SK-N-SH (cell line): Measurements from ENCODE around the gene FBXL2. TPM values are rescaled to one million over a fixed set of nuclear protein-coding genes. Genes with fewer than 3 reads are reported as not detected.

Experiments used
- CTCF ChIA-PET: fragments of 300-600, 350-600 bp; formaldehyde crosslinking; extraction: SDS; loops from one replicate; lab custom pipeline; 2021; lab: Yijun Ruan, JAX
- POLR2A ChIA-PET: fragments of 350-600 bp; sonication (Branson Sonifier 250); formaldehyde crosslinking; extraction: SDS; loops from one replicate; lab custom pipeline; 2020; ENCODE audit warnings: antibody characterized with exemption, inconsistent platforms; lab: Yijun Ruan, JAX
- DNase-seq: peaks from one replicate; pipeline ENCODE4 v3.0.0; 2012
- H2AFZ ChIP-seq: fragments of 200-600 bp; sonication (generic); 2 replicates; pipeline ENCODE4 v1.8.1; 2016; ENCODE audit warnings: antibody characterized with exemption, mild to moderate bottlenecking, low read depth
- H3F3A ChIP-seq: fragments of 200-600 bp; sonication (generic); replicated peaks from 2 replicates; pipeline ENCODE3; 2016; ENCODE audit warnings: antibody characterized with exemption, mild to moderate bottlenecking; ENCODE audit not compliant: insufficient read depth
- H3K27ac ChIP-seq, 2 experiments: fragments of 200-500 bp in 1 of 2; fragments of 200-600 bp in 1 of 2; sonication (Bioruptor generic) in 1 of 2; sonication (generic), shearing (Covaris generic) in 1 of 2; 2 replicates each; pipeline versions ENCODE4 v1.5.1 to v1.6.1; 2014 to 2016; ENCODE audit warnings: low read depth in 2 of 2, inconsistent platforms in 1 of 2, low read length in 1 of 2, mild to moderate bottlenecking in 1 of 2, mixed read lengths in 1 of 2
- H3K27me3 ChIP-seq: fragments of 200-600 bp; sonication (generic), shearing (Covaris generic); 2 replicates; pipeline ENCODE4 v1.6.1; 2016; ENCODE audit warnings: mixed run types; ENCODE audit not compliant: insufficient read depth
- H3K36me3 ChIP-seq, 2 experiments: fragments of 200-500 bp in 1 of 2; fragments of 200-600 bp in 1 of 2; sonication (Bioruptor generic) in 1 of 2; sonication (generic) in 1 of 2; replicated peaks in 1 of 2; 2 replicates each; pipeline versions ENCODE3 to v1.5.1; 2014 to 2016; ENCODE audit warnings: low read length in 1 of 2, mild to moderate bottlenecking in 1 of 2; ENCODE audit not compliant: insufficient read depth in 2 of 2, control insufficient read depth in 1 of 2
- H3K4me1 ChIP-seq, 2 experiments: fragments of 200-500 bp in 1 of 2; fragments of 200-600 bp in 1 of 2; sonication (Bioruptor generic) in 1 of 2; sonication (generic), shearing (Covaris generic) in 1 of 2; 2 replicates each; pipeline versions ENCODE4 v1.5.1 to v1.6.1; 2014 to 2016; ENCODE audit warnings: low read depth in 1 of 2, low read length in 1 of 2, mixed run types in 1 of 2; ENCODE audit not compliant: insufficient read depth in 2 of 2, control insufficient read depth in 1 of 2
- H3K4me2 ChIP-seq: fragments of 200-600 bp; sonication (generic), shearing (Covaris generic); 2 replicates; pipeline ENCODE4 v1.6.1; 2017; ENCODE audit warnings: mixed run types
- H3K4me3 ChIP-seq, 2 experiments: fragments of 200-500 bp in 1 of 2; fragments of 200-600 bp in 1 of 2; sonication (Bioruptor generic) in 1 of 2; sonication (generic), shearing (Covaris generic) in 1 of 2; 2 replicates each; pipeline versions ENCODE4 v1.5.1 to v1.8.1; 2014 to 2016; ENCODE audit warnings: low read depth in 2 of 2, inconsistent platforms in 1 of 2, low read length in 1 of 2, mild to moderate bottlenecking in 1 of 2, mixed read lengths in 1 of 2, moderate library complexity in 1 of 2
- H3K79me2 ChIP-seq: fragments of 200-600 bp; sonication (generic); 2 replicates; pipeline ENCODE4 v1.8.1; 2017; ENCODE audit warnings: mild to moderate bottlenecking; ENCODE audit not compliant: insufficient read depth
- H3K9ac ChIP-seq: fragments of 200-600 bp; sonication (generic); 2 replicates; pipeline ENCODE4 v1.6.1; 2017; ENCODE audit warnings: mixed run types
- H3K9me2 ChIP-seq: fragments of 200-600 bp; sonication (generic); 2 replicates; pipeline ENCODE4 v1.6.1; 2017; ENCODE audit warnings: mixed run types
- H3K9me3 ChIP-seq: fragments of 200-600 bp; sonication (generic); 2 replicates; pipeline ENCODE4 v1.6.1; 2017; ENCODE audit warnings: mixed run types, mild to moderate bottlenecking, moderate library complexity
- H4K20me1 ChIP-seq: fragments of 200-600 bp; sonication (generic); 2 replicates; pipeline ENCODE4 v1.6.1; 2017; ENCODE audit warnings: mild to moderate bottlenecking, mixed run types; ENCODE audit not compliant: insufficient read depth
- CHD2 ChIP-seq: fragments of 150-350 bp; IDR thresholded peaks from 2 replicates; pipeline ENCODE4 v1.6.1; 2018; ENCODE audit warnings: low read length; ENCODE audit not compliant: partially characterized antibody
- EZH2phosphoT487 ChIP-seq: fragments of 200-600 bp; sonication (generic); IDR thresholded peaks from 2 replicates; pipeline ENCODE4 v1.6.1; 2017; ENCODE audit warnings: low read depth, mixed run types, mild to moderate bottlenecking, antibody characterized with exemption, moderate library complexity, borderline replicate concordance
- FOXJ3 ChIP-seq: sonication (generic); formaldehyde crosslinking; IDR thresholded peaks from 2 replicates; pipeline ENCODE4 v1.5.1; 2020; ENCODE audit warnings: mild to moderate bottlenecking, missing genetic modification reagents
- GABPA ChIP-seq: IDR thresholded peaks from 2 replicates; pipeline ENCODE4 v1.4.0; 2012; ENCODE audit warnings: low read depth, mild to moderate bottlenecking
- JUND ChIP-seq: IDR thresholded peaks from 2 replicates; pipeline ENCODE4 v1.4.0; 2012
- MXI1 ChIP-seq: IDR thresholded peaks from 2 replicates; pipeline ENCODE4 v1.6.1; 2012; ENCODE audit warnings: mild to moderate bottlenecking, low read depth, low read length, improper control_type of control experiment
- NRF1 ChIP-seq: IDR thresholded peaks from 2 replicates; pipeline ENCODE4 v1.6.1; 2012; ENCODE audit warnings: low read depth, mild to moderate bottlenecking, low read length
- POLR2AphosphoS5 ChIP-seq: IDR thresholded peaks from 2 replicates; pipeline ENCODE4 v1.6.1; 2012; ENCODE audit warnings: low read depth, low read length
- RAD21 ChIP-seq: IDR thresholded peaks from 2 replicates; pipeline ENCODE4 v1.6.1; 2012; ENCODE audit warnings: mild to moderate bottlenecking, low read length
- RCOR1 ChIP-seq: fragments of 150-350 bp; IDR thresholded peaks from 2 replicates; pipeline ENCODE4 v1.6.1; 2017; ENCODE audit warnings: antibody characterized with exemption, low read length
- RFX5 ChIP-seq: IDR thresholded peaks from 2 replicates; pipeline ENCODE4 v1.6.1; 2012; ENCODE audit warnings: mild to moderate bottlenecking, improper control_type of control experiment, low read length
- RXRA ChIP-seq: IDR thresholded peaks from 2 replicates; pipeline ENCODE4 v1.4.0; 2012; ENCODE audit warnings: low read depth, mild to moderate bottlenecking, borderline replicate concordance
- SIN3A ChIP-seq: IDR thresholded peaks from 2 replicates; pipeline ENCODE4 v1.6.1; 2012; ENCODE audit warnings: low read depth, mild to moderate bottlenecking, low read length, moderate library complexity, borderline replicate concordance
- SMC3 ChIP-seq: IDR thresholded peaks from 2 replicates; pipeline ENCODE4 v1.6.1; 2012; ENCODE audit warnings: low read depth, low read length, improper control_type of control experiment
- TCF12 ChIP-seq: IDR thresholded peaks from 2 replicates; pipeline ENCODE4 v1.4.0; 2012
- WGBS: methylation state at CpG from one replicate; pipeline ENCODE4 v1.1.6; 2017; ENCODE audit warnings: low lambda C conversion rate; 5-methylcytosine and 5-hydroxymethylcytosine counted together
- polyA plus RNA-seq, 3 experiments: library from polyadenylated mRNA; depleted of rRNA; stranded (reverse); fragments of >200 nt; gene quantifications; 2 replicates each; pipeline ENCODE4 v1.2.3, GENCODE V29; 2012
- TF ChIP-seq, protein P1 (sequence below): fragments of 150-350 bp; IDR thresholded peaks from 2 replicates; pipeline ENCODE4 v1.6.1; 2016; ENCODE audit warnings: mild to moderate bottlenecking, low read depth, low read length
- TF ChIP-seq, protein P2 (sequence below): IDR thresholded peaks from 2 replicates; pipeline ENCODE4 v1.4.0; 2012; ENCODE audit warnings: low read depth
- TF ChIP-seq, protein P3 (sequence below): IDR thresholded peaks from 2 replicates; pipeline ENCODE4 v1.4.0; 2012; ENCODE audit warnings: low read depth, borderline replicate concordance
- TF ChIP-seq, protein P4 (sequence below): fragments of 200-600 bp; sonication (generic); IDR thresholded peaks from 2 replicates; pipeline ENCODE4 v1.6.1; 2017; ENCODE audit warnings: antibody characterized with exemption, mild to moderate bottlenecking, moderate library complexity
- TF ChIP-seq, protein P5 (sequence below): IDR thresholded peaks from 2 replicates; pipeline ENCODE4 v1.4.0; 2012; ENCODE audit warnings: low read depth, borderline replicate concordance

The FBXL2 gene
- polyA plus RNA-seq, 1 of the 3 experiments (the other 2 are of a cell fraction): 13.7 TPM

DNA sequence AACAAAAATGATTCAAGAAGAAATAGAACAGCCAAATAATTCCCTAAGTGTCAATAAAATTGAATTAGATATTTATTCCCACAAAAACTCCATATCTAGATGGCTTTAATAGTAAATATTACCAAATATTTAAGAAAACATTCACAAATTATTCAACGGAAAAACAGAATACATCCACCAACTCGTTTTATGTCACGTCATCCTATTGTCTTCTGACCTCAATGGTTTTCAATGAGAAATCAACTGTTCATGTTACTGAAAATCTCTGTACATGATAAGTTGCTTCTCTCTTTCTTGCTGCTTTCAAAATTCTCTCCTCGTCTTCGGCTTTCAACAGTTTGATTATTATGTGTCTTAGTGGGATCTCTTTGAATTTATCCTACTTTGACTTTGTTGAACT, 17.1 kb upstream of the FBXL2 start:
- Histone ChIP-seq H3K27me3 (no peaks in the 10 kb centered on the region), H3F3A (no peaks in the 10 kb centered on the region), H3K4me3 (no peak overlapping the region), H3K9me2 (no peaks in the 10 kb centered on the region), H3K79me2 (no peaks in the 10 kb centered on the region), H3K9me3 (no peaks in the 10 kb centered on the region), H2AFZ (no peak overlapping the region), H3K4me2 (no peak overlapping the region), H3K27ac (no peak overlapping the region), H3K4me1 (no peaks in the 10 kb centered on the region), H4K20me1 (no peaks in the 10 kb centered on the region), H3K36me3 (no peaks in the 10 kb centered on the region), H3K9ac (no peak overlapping the region)
- no peak for DNase-seq
- 77% methylated on average over 5 of the region's 5 CpGs for WGBS
- TF ChIP-seq, protein P1, sequence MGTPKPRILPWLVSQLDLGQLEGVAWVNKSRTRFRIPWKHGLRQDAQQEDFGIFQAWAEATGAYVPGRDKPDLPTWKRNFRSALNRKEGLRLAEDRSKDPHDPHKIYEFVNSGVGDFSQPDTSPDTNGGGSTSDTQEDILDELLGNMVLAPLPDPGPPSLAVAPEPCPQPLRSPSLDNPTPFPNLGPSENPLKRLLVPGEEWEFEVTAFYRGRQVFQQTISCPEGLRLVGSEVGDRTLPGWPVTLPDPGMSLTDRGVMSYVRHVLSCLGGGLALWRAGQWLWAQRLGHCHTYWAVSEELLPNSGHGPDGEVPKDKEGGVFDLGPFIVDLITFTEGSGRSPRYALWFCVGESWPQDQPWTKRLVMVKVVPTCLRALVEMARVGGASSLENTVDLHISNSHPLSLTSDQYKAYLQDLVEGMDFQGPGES: no peak
- TF ChIP-seq, protein P2, sequence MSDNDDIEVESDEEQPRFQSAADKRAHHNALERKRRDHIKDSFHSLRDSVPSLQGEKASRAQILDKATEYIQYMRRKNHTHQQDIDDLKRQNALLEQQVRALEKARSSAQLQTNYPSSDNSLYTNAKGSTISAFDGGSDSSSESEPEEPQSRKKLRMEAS: no peak
- no peak for TF ChIP-seq MXI1
- TF ChIP-seq RXRA: no peak
- no peak for TF ChIP-seq NRF1
- TF ChIP-seq POLR2AphosphoS5: no peak
- TF ChIP-seq RFX5: no peak
- no peak for TF ChIP-seq RAD21
- TF ChIP-seq EZH2phosphoT487: no peak
- no peak for TF ChIP-seq SIN3A
- no peak for TF ChIP-seq RCOR1
- TF ChIP-seq JUND: no peak
- no peak for TF ChIP-seq CHD2
- no peak for TF ChIP-seq GABPA
- no peak for TF ChIP-seq TCF12
- TF ChIP-seq, protein P3, sequence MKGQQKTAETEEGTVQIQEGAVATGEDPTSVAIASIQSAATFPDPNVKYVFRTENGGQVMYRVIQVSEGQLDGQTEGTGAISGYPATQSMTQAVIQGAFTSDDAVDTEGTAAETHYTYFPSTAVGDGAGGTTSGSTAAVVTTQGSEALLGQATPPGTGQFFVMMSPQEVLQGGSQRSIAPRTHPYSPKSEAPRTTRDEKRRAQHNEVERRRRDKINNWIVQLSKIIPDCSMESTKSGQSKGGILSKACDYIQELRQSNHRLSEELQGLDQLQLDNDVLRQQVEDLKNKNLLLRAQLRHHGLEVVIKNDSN: no peak
- TF ChIP-seq, protein P4, sequence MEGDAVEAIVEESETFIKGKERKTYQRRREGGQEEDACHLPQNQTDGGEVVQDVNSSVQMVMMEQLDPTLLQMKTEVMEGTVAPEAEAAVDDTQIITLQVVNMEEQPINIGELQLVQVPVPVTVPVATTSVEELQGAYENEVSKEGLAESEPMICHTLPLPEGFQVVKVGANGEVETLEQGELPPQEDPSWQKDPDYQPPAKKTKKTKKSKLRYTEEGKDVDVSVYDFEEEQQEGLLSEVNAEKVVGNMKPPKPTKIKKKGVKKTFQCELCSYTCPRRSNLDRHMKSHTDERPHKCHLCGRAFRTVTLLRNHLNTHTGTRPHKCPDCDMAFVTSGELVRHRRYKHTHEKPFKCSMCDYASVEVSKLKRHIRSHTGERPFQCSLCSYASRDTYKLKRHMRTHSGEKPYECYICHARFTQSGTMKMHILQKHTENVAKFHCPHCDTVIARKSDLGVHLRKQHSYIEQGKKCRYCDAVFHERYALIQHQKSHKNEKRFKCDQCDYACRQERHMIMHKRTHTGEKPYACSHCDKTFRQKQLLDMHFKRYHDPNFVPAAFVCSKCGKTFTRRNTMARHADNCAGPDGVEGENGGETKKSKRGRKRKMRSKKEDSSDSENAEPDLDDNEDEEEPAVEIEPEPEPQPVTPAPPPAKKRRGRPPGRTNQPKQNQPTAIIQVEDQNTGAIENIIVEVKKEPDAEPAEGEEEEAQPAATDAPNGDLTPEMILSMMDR: no peak
- TF ChIP-seq, protein P5, sequence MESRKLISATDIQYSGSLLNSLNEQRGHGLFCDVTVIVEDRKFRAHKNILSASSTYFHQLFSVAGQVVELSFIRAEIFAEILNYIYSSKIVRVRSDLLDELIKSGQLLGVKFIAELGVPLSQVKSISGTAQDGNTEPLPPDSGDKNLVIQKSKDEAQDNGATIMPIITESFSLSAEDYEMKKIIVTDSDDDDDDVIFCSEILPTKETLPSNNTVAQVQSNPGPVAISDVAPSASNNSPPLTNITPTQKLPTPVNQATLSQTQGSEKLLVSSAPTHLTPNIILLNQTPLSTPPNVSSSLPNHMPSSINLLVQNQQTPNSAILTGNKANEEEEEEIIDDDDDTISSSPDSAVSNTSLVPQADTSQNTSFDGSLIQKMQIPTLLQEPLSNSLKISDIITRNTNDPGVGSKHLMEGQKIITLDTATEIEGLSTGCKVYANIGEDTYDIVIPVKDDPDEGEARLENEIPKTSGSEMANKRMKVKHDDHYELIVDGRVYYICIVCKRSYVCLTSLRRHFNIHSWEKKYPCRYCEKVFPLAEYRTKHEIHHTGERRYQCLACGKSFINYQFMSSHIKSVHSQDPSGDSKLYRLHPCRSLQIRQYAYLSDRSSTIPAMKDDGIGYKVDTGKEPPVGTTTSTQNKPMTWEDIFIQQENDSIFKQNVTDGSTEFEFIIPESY: no peak
- TF ChIP-seq SMC3: no peak
- no peak for TF ChIP-seq FOXJ3
- ChIA-PET CTCF (no interaction called here), POLR2A (no interaction called here)
